K562 (cell line): Measurements from ENCODE around the gene PAX8. TPM values are rescaled to one million over a fixed set of nuclear protein-coding genes. Genes with fewer than 3 reads are reported as not detected.

ENCODE experiments used
- CBFA2T2 ChIP-seq: fragments of 450-650 bp; conservative IDR thresholded peaks from 2 replicates; pipeline ENCODE4 v1.6.1; 2017; ENCODE audit warnings: mild to moderate bottlenecking
- CHD1 ChIP-seq: fragments of 200-600 bp; sonication (generic); IDR thresholded peaks from one replicate; pipeline ENCODE4 v1.6.1; 2012; ENCODE audit warnings: mild to moderate bottlenecking, moderate library complexity, low read length, inconsistent platforms
- E2F4 ChIP-seq: sonication (generic); formaldehyde crosslinking; IDR thresholded peaks from 2 replicates; pipeline ENCODE4 v1.8.0; 2022; ENCODE audit warnings: mild to moderate bottlenecking, low read depth, missing genetic modification reagents
- E2F5 ChIP-seq: sonication (generic); formaldehyde crosslinking; IDR thresholded peaks from 2 replicates; pipeline ENCODE4 v1.8.0; 2022; ENCODE audit warnings: mild to moderate bottlenecking, missing genetic modification reagents
- FOXA1 ChIP-seq: fragments of 450-650 bp; IDR thresholded peaks from 2 replicates; pipeline ENCODE4 v1.6.1; 2016; ENCODE audit warnings: mild to moderate bottlenecking, borderline replicate concordance
- HES1 ChIP-seq: fragments of 450-650 bp; IDR thresholded peaks from 2 replicates; pipeline ENCODE4 v1.6.1; 2016; ENCODE audit warnings: low read depth, mild to moderate bottlenecking, moderate library complexity
- KLF16 ChIP-seq: IDR thresholded peaks from 2 replicates; pipeline ENCODE4 v1.6.1; 2016; ENCODE audit warnings: antibody characterized with exemption
- NFRKB ChIP-seq: fragments of 450-650 bp; IDR thresholded peaks from 2 replicates; pipeline ENCODE4 v1.6.1; 2016; ENCODE audit warnings: low read depth
- NR2C1 ChIP-seq, 2 experiments: fragments of 450-650 bp; IDR thresholded peaks; 2 replicates each; pipeline ENCODE4 v1.6.1; 2017; ENCODE audit warnings: mild to moderate bottlenecking in 2 of 2, antibody characterized with exemption in 1 of 2, inconsistent platforms in 1 of 2, missing compliant biosample characterization in 1 of 2, missing genetic modification characterization in 1 of 2
- NR2C2 ChIP-seq, 2 experiments: fragments of 200-800 bp in 1 of 2; sonication (Bioruptor generic) in 1 of 2; sonication (generic) in 1 of 2; formaldehyde crosslinking in 1 of 2; IDR thresholded peaks; 2 replicates each; pipeline versions ENCODE4 v1.6.1 to v1.8.0; 2016 to 2022; ENCODE audit warnings: mild to moderate bottlenecking in 1 of 2, missing compliant biosample characterization in 1 of 2, missing genetic modification characterization in 1 of 2, missing genetic modification reagents in 1 of 2
- SREBF1 ChIP-seq: fragments of 150-350 bp; IDR thresholded peaks from 2 replicates; pipeline ENCODE4 v1.6.1; 2014; ENCODE audit warnings: antibody characterized with exemption, low read depth, low read length, borderline replicate concordance
- TFAM ChIP-seq: fragments of 250-450 bp; sonication (Bioruptor Pico); conservative IDR thresholded peaks from 2 replicates; pipeline ENCODE4 v1.5.0; 2021; ENCODE audit warnings: mild to moderate bottlenecking, moderate library complexity
- ZNF165 ChIP-seq: fragments of 250-450 bp; sonication (Bioruptor Pico); IDR thresholded peaks from 2 replicates; pipeline ENCODE4 v1.4.0; 2020; ENCODE audit warnings: borderline replicate concordance
- ZNF232 ChIP-seq: sonication (generic); formaldehyde crosslinking; IDR thresholded peaks from 2 replicates; pipeline ENCODE4 v1.8.0; 2022; ENCODE audit warnings: mild to moderate bottlenecking, missing genetic modification reagents
- ZNF445 ChIP-seq: fragments of 250-450 bp; sonication (Bioruptor Pico); IDR thresholded peaks from 2 replicates; pipeline ENCODE4 v1.4.0; 2020; ENCODE audit warnings: low read depth, mild to moderate bottlenecking, moderate library complexity
- ZNF592 ChIP-seq: fragments of 450-650 bp; IDR thresholded peaks from 2 replicates; pipeline ENCODE4 v1.6.1; 2017; ENCODE audit warnings: antibody characterized with exemption, mild to moderate bottlenecking
- polyA plus RNA-seq, 8 experiments: library from polyadenylated mRNA; depleted of rRNA in 4 of 8; stranded (reverse) in 5 of 8; unstranded in 3 of 8; fragments of >200 nt; fragmentation: Nextera tagmentation in 2 of 8; fragmentation: Illumina TruSeq in 1 of 8; extraction: Ambion mirVana in 2 of 8; extraction: Trizol in 1 of 8; gene quantifications; 2 replicates each; pipeline versions ENCODE4 v1.2.1 to v1.2.3, GENCODE V29; 2011 to 2014; ENCODE audit warnings: inconsistent platforms in 1 of 8, missing spikeins in 1 of 8
- total RNA-seq, 7 experiments: library from RNA; depleted of rRNA in 6 of 7; stranded (reverse); fragments of >200 nt in 6 of 7; fragmentation: Illumina TruSeq in 2 of 7; extraction: Trizol in 2 of 7; gene quantifications; 2 replicates each; pipeline versions ENCODE4 v1.2.1 to v1.2.3, GENCODE V29; 2011 to 2021; ENCODE audit warnings: low replicate concordance in 1 of 7

Gene PAX8
- total and polyA plus RNA-seq, 9 of the 15 experiments (the other 6 are each of a cell fraction or from before 2014, with no cell fraction given) = 0.13 to 2.1 (median 0.51) TPM

- no peak for TF ChIP-seq E2F5
- TF ChIP-seq NFRKB = 0 out of 2 replicates have a peak, but pooled peaks have one; percentile 24
- TF ChIP-seq NR2C2 (CRISPR knock-in tag; IDR thresholded peaks at IDR 0.05) = no peak
- peak; percentile 48 for TF ChIP-seq NR2C2 (tag; IDR thresholded peaks at IDR 0.05)
- 0 out of 2 replicates have a peak, but pooled peaks have one; percentile 20 for TF ChIP-seq NR2C1 (IDR thresholded peaks at IDR 0.05)
- peak; percentile 59; the same call in 1 of the 2 replicates for TF ChIP-seq NR2C1 (tag; IDR thresholded peaks at IDR 0.05)
- TF ChIP-seq TFAM = no peak
- TF ChIP-seq HES1 = no peak
- TF ChIP-seq FOXA1 = no peak
- TF ChIP-seq ZNF592 = 0 out of 2 replicates have a peak, but pooled peaks have one; percentile 24
- no peak for TF ChIP-seq ZNF445 (CRISPR knock-in tag)
- no peak for TF ChIP-seq SREBF1
- no peak for TF ChIP-seq CHD1
- TF ChIP-seq KLF16 = no peak
- TF ChIP-seq ZNF165 = no peak
- TF ChIP-seq ZNF232 (CRISPR knock-in tag) = no peak
- TF ChIP-seq CBFA2T2 = peak; percentile 25; the same call in 1 of the 2 replicates
- TF ChIP-seq E2F4 (CRISPR knock-in tag) = no peak
These were observed 43.9 kb downstream of the PAX8 start (continued) for GRCh38 chr2:113234721-113235346.
